GM12864 (cell line): ENCODE results near the gene BCKDHB.

Source experiments
- DNase-seq: peaks from one replicate; pipeline ENCODE4 v3.0.0-alpha.2; 2011; ENCODE audit warnings: low read depth
- H3K4me3 ChIP-seq: 2 replicates; pipeline ENCODE4 v1.5.1; 2011; ENCODE audit warnings: mild to moderate bottlenecking, low read depth, low read length, control low read depth
- CTCF ChIP-seq: IDR thresholded peaks from 2 replicates; pipeline ENCODE4 v1.5.1; 2011; ENCODE audit warnings: low read depth, mild to moderate bottlenecking, moderate library complexity, low read length, control low read depth, inconsistent platforms; ENCODE audit errors: missing control alignments

Gene BCKDHB

GRCh38 chr6:80348263-80348662 is 241.8 kb downstream of the BCKDHB start:
- TF ChIP-seq CTCF, result no peak
- no peak overlapping the region for H3K4me3 ChIP-seq
- DNase-seq, result no peak

GRCh38 chr6:80356000-80356399 is 249.5 kb downstream of the BCKDHB start:
- no peak overlapping the region for H3K4me3 ChIP-seq
- TF ChIP-seq CTCF, result no peak
- DNase-seq, result no peak

- no peak overlapping the region for H3K4me3 ChIP-seq
- TF ChIP-seq CTCF, result no peak
- no peak for DNase-seq
These were observed 250.1 kb downstream of the BCKDHB start for GRCh38 chr6:80356545-80356944.

GRCh38 chr6:80357081-80357480 is 250.6 kb downstream of the BCKDHB start:
- DNase-seq, result no peak
- TF ChIP-seq CTCF, result no peak
- H3K4me3 ChIP-seq, result no peak overlapping the region

GRCh38 chr6:80357674-80358073 is 251.2 kb downstream of the BCKDHB start:
- TF ChIP-seq CTCF, result no peak
- DNase-seq, result no peak
- H3K4me3 ChIP-seq, result no peak overlapping the region

GRCh38 chr6:80363501-80364122 is 257.1 kb downstream of the BCKDHB start:
- no peak for DNase-seq
- no peak overlapping the region for H3K4me3 ChIP-seq
- no peak for TF ChIP-seq CTCF

GRCh38 chr6:80364149-80364548 is 257.7 kb downstream of the BCKDHB start:
- no peak overlapping the region for H3K4me3 ChIP-seq
- TF ChIP-seq CTCF, result no peak
- DNase-seq, result no peak
